ENCODE data around the gene BMERB1. TPM values are rescaled to one million over a fixed set of nuclear protein-coding genes. Genes with fewer than 3 reads are reported as not detected.

Gene BMERB1
- polyA plus RNA-seq, 1 donor (not counting 4 experiments of a cell fraction or from before 2014, with no cell fraction given) = 7.8 TPM

GRCh38 chr16:15536843-15537242 is 102.5 kb downstream of the BMERB1 start:
- no peak for DNase-seq (ENCODE audit: low read depth, low spot score)
- H2AFZ ChIP-seq (ENCODE audit: control insufficient read depth, low read length) = no peak overlapping the region
- H3K9me3 ChIP-seq (ENCODE audit: control insufficient read depth, low read depth, low read length) = no peaks in the 10 kb centered on the region
- no peak overlapping the region for H3K4me2 ChIP-seq (ENCODE audit: control insufficient read depth, extremely low read depth, insufficient read depth, low read depth, low read length)
- H3K79me2 ChIP-seq (ENCODE audit: control insufficient read depth, insufficient read depth, low read length) = no peaks in the 10 kb centered on the region
- no peaks in the 10 kb centered on the region for H3K27me3 ChIP-seq (ENCODE audit: control insufficient read depth, extremely low read depth, insufficient read depth, low read length)
- FAIRE-seq = no peak
- no peak overlapping the region for H3K9ac ChIP-seq (ENCODE audit: control insufficient read depth, extremely low read depth, insufficient read depth, low read length)
- H3K4me3 ChIP-seq (ENCODE audit: control insufficient read depth in 2 of 3, extremely low read depth in 1 of 3, insufficient read depth in 2 of 3, low read depth in 1 of 3, low read length in 3 of 3) = no peak overlapping the region
- H3K9me1 ChIP-seq (ENCODE audit: control insufficient read depth, extremely low read depth, insufficient read depth, low read length) = no peaks in the 10 kb centered on the region
- no peaks in the 10 kb centered on the region for H3K36me3 ChIP-seq (ENCODE audit: control insufficient read depth in 2 of 2, extremely low read depth in 1 of 2, insufficient read depth in 2 of 2, low read length in 2 of 2)
- dilution Hi-C loops (cut with MboI; ENCODE audit: extremely low pct_ligation_motif_present, low sequenced_read_pairs) = no loop called here
- no peak overlapping the region for H3K27ac ChIP-seq (ENCODE audit: control insufficient read depth, insufficient read depth, low read length)
- TF ChIP-seq CTCF (optimal IDR thresholded peaks at IDR 0.05 in 1 of 3, IDR thresholded peaks at IDR 0.05 in 1 of 3, conservative IDR thresholded peaks at IDR 0.05 in 1 of 3; ENCODE audit: extremely low read depth in 1 of 3, insufficient read depth in 2 of 3, low read length in 3 of 3) (no peak), EZH2 (IDR thresholded peaks at IDR 0.05; ENCODE audit: low read length) (no peak)
- H3K4me1 ChIP-seq (ENCODE audit: control insufficient read depth, extremely low read depth, insufficient read depth, low read length) = no peaks in the 10 kb centered on the region
- no peaks in the 10 kb centered on the region for H4K20me1 ChIP-seq (ENCODE audit: control insufficient read depth, extremely low read depth, insufficient read depth, low read length)

GRCh38 chr16:15538507-15538906 is 104.1 kb downstream of the BMERB1 start:
- no peaks in the 10 kb centered on the region for H3K9me3 ChIP-seq (ENCODE audit: control insufficient read depth, low read depth, low read length)
- no peaks in the 10 kb centered on the region for H3K27me3 ChIP-seq (ENCODE audit: control insufficient read depth, extremely low read depth, insufficient read depth, low read length)
- H3K9ac ChIP-seq (ENCODE audit: control insufficient read depth, extremely low read depth, insufficient read depth, low read length) = no peak overlapping the region
- H3K36me3 ChIP-seq (ENCODE audit: control insufficient read depth in 2 of 2, extremely low read depth in 1 of 2, insufficient read depth in 2 of 2, low read length in 2 of 2) = no peaks in the 10 kb centered on the region
- H2AFZ ChIP-seq (ENCODE audit: control insufficient read depth, low read length) = no peak overlapping the region
- FAIRE-seq (no peak), DNase-seq (ENCODE audit: low read depth, low spot score) (no peak)
- no peaks in the 10 kb centered on the region for H3K79me2 ChIP-seq (ENCODE audit: control insufficient read depth, insufficient read depth, low read length)
- no peak overlapping the region for H3K4me2 ChIP-seq (ENCODE audit: control insufficient read depth, extremely low read depth, insufficient read depth, low read depth, low read length)
- no peak overlapping the region for H3K4me3 ChIP-seq (ENCODE audit: control insufficient read depth in 2 of 3, extremely low read depth in 1 of 3, insufficient read depth in 2 of 3, low read depth in 1 of 3, low read length in 3 of 3)
- H4K20me1 ChIP-seq (ENCODE audit: control insufficient read depth, extremely low read depth, insufficient read depth, low read length) = no peaks in the 10 kb centered on the region
- H3K9me1 ChIP-seq (ENCODE audit: control insufficient read depth, extremely low read depth, insufficient read depth, low read length) = no peaks in the 10 kb centered on the region
- H3K4me1 ChIP-seq (ENCODE audit: control insufficient read depth, extremely low read depth, insufficient read depth, low read length) = no peaks in the 10 kb centered on the region
- no peak overlapping the region for H3K27ac ChIP-seq (ENCODE audit: control insufficient read depth, insufficient read depth, low read length)
- TF ChIP-seq EZH2 (IDR thresholded peaks at IDR 0.05; ENCODE audit: low read length) (no peak), CTCF (optimal IDR thresholded peaks at IDR 0.05 in 1 of 3, IDR thresholded peaks at IDR 0.05 in 1 of 3, conservative IDR thresholded peaks at IDR 0.05 in 1 of 3; ENCODE audit: extremely low read depth in 1 of 3, insufficient read depth in 2 of 3, low read length in 3 of 3) (no peak)
- dilution Hi-C loops (cut with MboI; ENCODE audit: extremely low pct_ligation_motif_present, low sequenced_read_pairs) = no loop called here

Data from keratinocyte (primary cell).